PFSK-1 (cell line): Measurements from ENCODE around the gene CNN3.

Source experiments
- FOXP2 ChIP-seq: optimal IDR thresholded peaks from 2 replicates; pipeline ENCODE3; 2011; ENCODE audit warnings: borderline replicate concordance, control low read depth, inconsistent platforms; ENCODE audit not compliant: insufficient read depth; ENCODE audit errors: extremely low read length, extremely low read depth
- POLR2AphosphoS5 ChIP-seq: IDR thresholded peaks from 2 replicates; pipeline ENCODE4 v1.6.1; 2012; ENCODE audit warnings: low read depth, mild to moderate bottlenecking, control low read depth, low read length, moderate library complexity
- REST ChIP-seq, 2 experiments: IDR thresholded peaks; 2 replicates each; pipeline versions ENCODE4 v1.6.1 to v1.8.0; 2011 to 2012; ENCODE audit warnings: low read depth in 2 of 2, low read length in 2 of 2, control low read depth in 1 of 2, inconsistent platforms in 1 of 2, mild to moderate bottlenecking in 1 of 2, moderate library complexity in 1 of 2; ENCODE audit not compliant: insufficient read depth in 1 of 2
- SIN3A ChIP-seq: IDR thresholded peaks from 2 replicates; pipeline ENCODE4 v1.6.1; 2012; ENCODE audit warnings: mild to moderate bottlenecking, low read length, moderate library complexity, borderline replicate concordance; ENCODE audit not compliant: insufficient read depth
- TAF1 ChIP-seq: IDR thresholded peaks from 2 replicates; pipeline ENCODE4 v1.6.1; 2012; ENCODE audit warnings: low read length, control low read depth, borderline replicate concordance; ENCODE audit not compliant: insufficient read depth

Gene CNN3

GRCh38 chr1:94929351-94930217 lies 2.7 kb upstream of the CNN3 start:
- no peak for TF ChIP-seq SIN3A
- no peak for TF ChIP-seq POLR2AphosphoS5
- TF ChIP-seq FOXP2 = no peak
- TF ChIP-seq TAF1 = no peak
- no peak for TF ChIP-seq REST (IDR thresholded peaks at IDR 0.05; ENCODE audit: insufficient read depth in 1 of 2, low read depth in 2 of 2, low read length in 2 of 2)

- TF ChIP-seq TAF1 = no peak
- no peak for TF ChIP-seq SIN3A
- TF ChIP-seq FOXP2 = no peak
- no peak for TF ChIP-seq POLR2AphosphoS5
- no peak for TF ChIP-seq REST (IDR thresholded peaks at IDR 0.05; ENCODE audit: insufficient read depth in 1 of 2, low read depth in 2 of 2, low read length in 2 of 2)
These were observed 1.5 kb upstream of the CNN3 start for GRCh38 chr1:94928293-94928939.

DNA sequence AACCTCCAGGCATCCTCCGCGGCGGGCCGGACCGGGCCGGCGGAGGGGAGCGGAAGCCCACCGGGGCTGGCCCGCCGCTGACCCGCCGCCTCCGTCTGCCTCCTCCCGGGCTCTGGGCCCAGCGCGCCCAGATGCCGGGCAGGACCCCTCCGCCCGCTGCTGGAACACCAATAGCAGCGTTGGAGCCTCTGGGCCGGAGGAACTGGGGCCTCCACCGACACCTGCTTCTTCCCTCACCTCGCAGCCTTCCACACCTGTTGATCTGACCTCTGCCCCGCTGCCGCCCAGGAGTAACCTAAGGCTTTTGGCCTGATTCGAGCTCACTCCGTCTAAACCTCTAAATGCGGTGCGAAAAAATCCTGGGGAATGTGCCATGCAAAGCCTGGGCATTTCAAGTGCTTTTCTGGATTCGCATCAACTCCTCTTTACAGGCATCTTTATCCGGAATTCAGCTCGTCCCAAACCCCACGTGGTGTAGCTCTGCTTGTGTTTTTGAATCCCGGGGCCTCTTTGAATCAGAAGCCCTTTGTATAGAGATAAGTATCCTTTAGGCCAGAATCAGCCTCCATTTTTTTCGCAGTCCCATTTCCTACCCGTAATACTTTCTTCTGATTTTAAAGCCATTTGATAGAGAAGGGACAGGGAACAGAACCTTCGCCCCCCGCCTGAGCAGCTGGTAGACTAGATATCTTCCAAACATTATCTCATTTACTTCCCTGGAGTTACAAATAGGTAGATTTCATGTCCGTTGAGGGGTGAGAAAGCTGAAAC lies 680 bp upstream of the CNN3 start:
- TF ChIP-seq SIN3A = no peak

DNA sequence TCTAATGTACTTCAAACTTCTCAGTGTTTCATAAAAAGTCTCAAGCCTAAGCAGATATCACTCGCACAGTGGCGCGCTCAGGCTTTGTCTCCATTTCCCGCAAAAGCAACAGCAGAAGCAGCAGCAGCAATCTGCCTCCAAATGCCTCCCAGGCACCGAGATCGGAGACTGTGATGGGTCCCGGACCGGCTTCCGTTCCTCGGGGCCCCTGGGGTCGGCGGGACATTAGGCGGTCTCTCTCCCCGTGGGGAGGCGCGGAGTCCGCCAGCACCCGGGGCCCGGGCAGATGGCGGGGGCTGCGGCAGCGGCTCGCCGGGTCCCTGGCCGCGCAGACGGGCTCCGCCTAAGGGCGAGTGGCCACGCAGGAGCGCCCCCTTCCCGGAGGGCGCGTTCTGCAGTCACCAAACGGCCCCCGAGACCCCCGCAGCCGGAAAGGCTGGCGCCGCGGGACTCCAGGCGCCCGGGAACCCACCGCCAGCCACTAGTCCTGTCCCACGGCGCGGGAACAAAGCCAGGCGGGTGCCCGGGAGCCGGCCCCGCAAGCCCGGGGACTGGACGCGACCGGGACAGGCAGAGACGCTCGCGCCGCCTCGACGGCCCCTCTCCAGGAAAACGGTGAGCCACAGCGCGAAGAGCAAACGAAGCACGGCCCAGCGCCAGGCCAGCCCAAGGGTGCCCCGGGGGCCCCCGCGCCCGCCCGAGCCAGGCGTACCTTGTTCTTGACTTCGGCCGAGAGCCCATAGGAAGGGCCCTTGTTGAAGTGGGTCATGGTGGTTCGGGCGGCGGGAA lies 590 bp downstream of the CNN3 start:
- TF ChIP-seq TAF1 (no peak), FOXP2 (no peak), SIN3A (no peak), POLR2AphosphoS5 (no peak)

- TF ChIP-seq POLR2AphosphoS5 (no peak), SIN3A (no peak), TAF1 (no peak), REST (IDR thresholded peaks at IDR 0.05; ENCODE audit: insufficient read depth in 1 of 2, low read depth in 2 of 2, low read length in 2 of 2) (no peak), FOXP2 (no peak)
These were observed 1.3 kb downstream of the CNN3 start for GRCh38 chr1:94925561-94926125.
